HepG2 (cell line): ENCODE measurements around the gene IFNG-AS1. TPM values are rescaled to one million over a fixed set of nuclear protein-coding genes. Genes with fewer than 3 reads are reported as not detected.

Experiments used
- ATAC-seq: fragments of 200-7000 bp; cut with Tn5 transposase; 3 replicates; pipeline ENCODE4 v1.9.1; 2020; ENCODE audit warnings: mild to moderate bottlenecking, moderate library complexity
- BruUV-seq: library from RNA; stranded (reverse); fragments of 400-500 nt; replicated peaks from 2 replicates; lab custom pipeline; 2021; lab: Mats Ljungman, UMichigan
- CTCF ChIA-PET: fragments of 300-600 bp; formaldehyde crosslinking; extraction: SDS; loops from one replicate; lab custom pipeline; 2021; ENCODE audit warnings: low total read pairs, inconsistent platforms, low intra/inter-chr PET ratio; lab: Yijun Ruan, JAX
- POLR2A ChIA-PET: fragments of 350-600 bp; sonication (Branson Sonifier 250); formaldehyde crosslinking; loops from one replicate; lab custom pipeline; 2020; ENCODE audit warnings: antibody characterized with exemption, inconsistent platforms; lab: Yijun Ruan, JAX
- DNase-seq: peaks from one replicate; pipeline ENCODE4 v3.0.0-alpha.2; 2015; ENCODE audit warnings: low spot score
- FAIRE-seq: peaks from 3 replicates; lab custom pipeline; 2011; peaks lifted over from hg19 to GRCh38; lab: Jason Lieb, UNC
- H2AFZ ChIP-seq: one replicate; pipeline ENCODE4 v1.6.1; 2011; ENCODE audit warnings: low read length, inconsistent platforms
- H3K27ac ChIP-seq: fragments of 300-600 bp; 3 replicates; pipeline ENCODE4 v1.8.0; 2011; ENCODE audit warnings: mixed run types, mild to moderate bottlenecking, mixed read lengths, low read length, inconsistent platforms; ENCODE audit not compliant: insufficient read depth; ENCODE audit errors: extremely low read length
- H3K27me3 ChIP-seq, 2 experiments: fragments of 200-600 bp in 1 of 2; 2 replicates in 1 of 2; 3 replicates in 1 of 2; pipeline versions ENCODE4 v1.6.0 to v1.8.0; 2011; ENCODE audit warnings: low read length in 2 of 2, mild to moderate bottlenecking in 2 of 2, moderate library complexity in 2 of 2, inconsistent platforms in 1 of 2; ENCODE audit not compliant: insufficient read depth in 2 of 2, control insufficient read depth in 1 of 2
- H3K36me3 ChIP-seq, 2 experiments: fragments of 200-600 bp in 1 of 2; replicated peaks in 1 of 2; 2 replicates in 1 of 2; 3 replicates in 1 of 2; pipeline versions ENCODE4 v1.5.1 to v1.8.0; 2011; ENCODE audit warnings: low read length in 2 of 2, inconsistent platforms in 1 of 2; ENCODE audit not compliant: insufficient read depth in 2 of 2, control insufficient read depth in 1 of 2
- H3K4me1 ChIP-seq: 2 replicates; pipeline ENCODE4 v1.5.1; 2012; ENCODE audit warnings: low read length, inconsistent platforms; ENCODE audit not compliant: insufficient read depth
- H3K4me2 ChIP-seq: 2 replicates; pipeline ENCODE4 v1.6.0; 2011; ENCODE audit warnings: low read depth, low read length, inconsistent platforms
- H3K4me3 ChIP-seq, 3 experiments: fragments of 200-600 bp in 1 of 3; sonication (generic), shearing (Covaris generic) in 1 of 3; replicated peaks in 1 of 3; 2 replicates each; pipeline ENCODE4 v1.5.1; 2011 to 2016; ENCODE audit warnings: low read length in 3 of 3, inconsistent platforms in 2 of 3, low read depth in 2 of 3, mild to moderate bottlenecking in 2 of 3, control low read depth in 1 of 3, mixed read lengths in 1 of 3; ENCODE audit not compliant: insufficient read depth in 1 of 3
- H3K79me2 ChIP-seq: one replicate; pipeline ENCODE4 v1.6.1; 2011; ENCODE audit warnings: low read length, inconsistent platforms; ENCODE audit not compliant: insufficient read depth
- H3K9ac ChIP-seq: 2 replicates; pipeline ENCODE4 v1.6.0; 2011; ENCODE audit warnings: mild to moderate bottlenecking, low read depth, low read length, inconsistent platforms; ENCODE audit not compliant: insufficient read depth
- H3K9me3 ChIP-seq: 2 replicates; pipeline ENCODE4 v1.5.1; 2012; ENCODE audit warnings: mild to moderate bottlenecking, low read length
- H4K20me1 ChIP-seq: 2 replicates; pipeline ENCODE4 v1.6.0; 2011; ENCODE audit warnings: inconsistent platforms, mild to moderate bottlenecking, low read length, moderate library complexity; ENCODE audit not compliant: insufficient read depth
- DPF2 ChIP-seq: sonication (generic); formaldehyde crosslinking; IDR thresholded peaks from 2 replicates; pipeline ENCODE4 v1.4.0; 2020; ENCODE audit warnings: mild to moderate bottlenecking, low read depth, missing genetic modification reagents, borderline replicate concordance
- KLF16 ChIP-seq, 2 experiments: sonication (generic) in 1 of 2; formaldehyde crosslinking in 1 of 2; IDR thresholded peaks; 2 replicates each; pipeline versions ENCODE4 v1.6.1 to v1.8.0; 2016 to 2023; ENCODE audit warnings: missing genetic modification reagents in 2 of 2, missing compliant biosample characterization in 1 of 2
- LCORL ChIP-seq, 2 experiments: fragments of 450-650 bp in 1 of 2; sonication (generic) in 1 of 2; formaldehyde crosslinking in 1 of 2; IDR thresholded peaks; 2 replicates each; pipeline versions ENCODE4 v1.5.0 to v1.6.1; 2017 to 2020; ENCODE audit warnings: antibody characterized with exemption in 1 of 2, missing genetic modification reagents in 1 of 2
- MAFF ChIP-seq: IDR thresholded peaks from 2 replicates; pipeline ENCODE4 v1.6.1; 2011; ENCODE audit warnings: low read depth, low read length, improper control_type of control experiment
- MAFK ChIP-seq, 2 experiments: IDR thresholded peaks in 1 of 2; conservative IDR thresholded peaks in 1 of 2; 2 replicates each; pipeline ENCODE4 v1.6.1; 2011; ENCODE audit warnings: improper control_type of control experiment in 2 of 2, low read length in 2 of 2
- NFE2 ChIP-seq: sonication (generic); formaldehyde crosslinking; IDR thresholded peaks from 2 replicates; pipeline ENCODE4 v1.4.0; 2020; ENCODE audit warnings: missing genetic modification reagents
- SPEN ChIP-seq: sonication (generic); formaldehyde crosslinking; IDR thresholded peaks from 2 replicates; pipeline ENCODE4 v1.5.1; 2020; ENCODE audit warnings: low read depth, mild to moderate bottlenecking, missing genetic modification reagents
- ZNF282 ChIP-seq: fragments of 450-650 bp; IDR thresholded peaks from 2 replicates; pipeline ENCODE4 v1.6.1; 2018; ENCODE audit not compliant: partially characterized antibody
- WGBS: methylation state at CpG from one replicate; pipeline ENCODE4 v1.1.6; 2017; ENCODE audit warnings: low lambda C conversion rate; 5-methylcytosine and 5-hydroxymethylcytosine counted together
- in situ Hi-C: cut with HindIII; loops from 2 replicates; pipeline ENCODE4 v1.10.0; 2017; ENCODE audit warnings: low pct_unique_long_range_greater_than_20kb; ENCODE audit not compliant: extremely low pct_ligation_motif_present
- intact Hi-C: fragments of 100-400 bp; cut with micrococcal nuclease; formaldehyde crosslinking; loops from one replicate; pipeline ENCODE4 v1.10.0; 2022; ENCODE audit not compliant: unreplicated experiment
- polyA plus RNA-seq, 8 experiments: library from polyadenylated mRNA; depleted of rRNA in 3 of 8; stranded (reverse) in 7 of 8; unstranded in 1 of 8; fragments of >200 nt; fragmentation: Illumina TruSeq in 4 of 8; extraction: Trizol in 4 of 8; gene quantifications; 2 replicates each; pipeline versions ENCODE4 v1.2.1 to v1.2.3, GENCODE V29; 2011 to 2016; ENCODE audit warnings: low read depth in 4 of 8, missing spikeins in 1 of 8, mixed read lengths in 1 of 8; ENCODE audit not compliant: insufficient read depth in 1 of 8
- total RNA-seq, 5 experiments: library from RNA; depleted of rRNA; stranded (reverse); fragments of >200 nt; fragmentation: Illumina TruSeq; extraction: Trizol; gene quantifications; 2 replicates each; pipeline ENCODE4 v1.2.3, GENCODE V29; 2016; ENCODE audit warnings: low read depth in 1 of 5
- TF ChIP-seq, protein P1 (sequence below): fragments of 450-650 bp; IDR thresholded peaks from 2 replicates; pipeline ENCODE4 v1.6.1; 2016

Gene IFNG-AS1
- total and polyA plus RNA-seq, 2 of the 13 experiments (the other 11 are each of a cell fraction or from before 2014, with no cell fraction given), result not detected

GRCh38 chr12:68031881-68032739, 42.9 kb downstream of the IFNG-AS1 start:
- intact Hi-C loops (no loop called here), in situ Hi-C loops (loop anchor here (25.0 kb wide), 1 partner anchor 280 kb away; no protein-coding TSS in a partner anchor)
- BruUV-seq, result no TSS peak
- no peaks in the 10 kb centered on the region for H3K79me2 ChIP-seq
- no peak overlapping the region for H3K27ac ChIP-seq
- H3K4me1 ChIP-seq, result no peaks in the 10 kb centered on the region
- ChIA-PET CTCF (no interaction called here), POLR2A (no interaction called here)
- FAIRE-seq (no peak), DNase-seq (no peak)
- no peak overlapping the region for H3K9ac ChIP-seq
- no peaks in the 10 kb centered on the region for H3K36me3 ChIP-seq
- H3K9me3 ChIP-seq, result no peaks in the 10 kb centered on the region
- WGBS, result 25% methylated on average over 9 of the region's 9 CpGs
- H3K27me3 ChIP-seq, result peaks cover 0 to 3% of the 10 kb centered on the region in 2 experiments; a peak in 2 of 5 replicates
- no peak overlapping the region for H2AFZ ChIP-seq
- H3K4me2 ChIP-seq, result no peak overlapping the region
- no peak for TF ChIP-seq ZNF282
- no peak for TF ChIP-seq DPF2 (CRISPR knock-in tag)
- peak; percentile 41 to 74 for TF ChIP-seq MAFK (conservative IDR thresholded peaks at IDR 0.05 in 1 of 2, IDR thresholded peaks at IDR 0.05 in 1 of 2; ENCODE audit: low read length in 2 of 2)
- TF ChIP-seq, protein P1, sequence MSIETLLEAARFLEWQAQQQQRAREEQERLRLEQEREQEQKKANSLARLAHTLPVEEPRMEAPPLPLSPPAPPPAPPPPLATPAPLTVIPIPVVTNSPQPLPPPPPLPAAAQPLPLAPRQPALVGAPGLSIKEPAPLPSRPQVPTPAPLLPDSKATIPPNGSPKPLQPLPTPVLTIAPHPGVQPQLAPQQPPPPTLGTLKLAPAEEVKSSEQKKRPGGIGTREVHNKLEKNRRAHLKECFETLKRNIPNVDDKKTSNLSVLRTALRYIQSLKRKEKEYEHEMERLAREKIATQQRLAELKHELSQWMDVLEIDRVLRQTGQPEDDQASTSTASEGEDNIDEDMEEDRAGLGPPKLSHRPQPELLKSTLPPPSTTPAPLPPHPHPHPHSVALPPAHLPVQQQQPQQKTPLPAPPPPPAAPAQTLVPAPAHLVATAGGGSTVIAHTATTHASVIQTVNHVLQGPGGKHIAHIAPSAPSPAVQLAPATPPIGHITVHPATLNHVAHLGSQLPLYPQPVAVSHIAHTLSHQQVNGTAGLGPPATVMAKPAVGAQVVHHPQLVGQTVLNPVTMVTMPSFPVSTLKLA, result 0 out of 2 replicates have a peak, but pooled peaks have one; percentile 17
- TF ChIP-seq KLF16 (CRISPR knock-in tag; IDR thresholded peaks at IDR 0.05), result no peak
- no peak for TF ChIP-seq LCORL (IDR thresholded peaks at IDR 0.05)
- no peak for TF ChIP-seq LCORL (CRISPR knock-in tag; IDR thresholded peaks at IDR 0.05)
- no peak for TF ChIP-seq NFE2 (CRISPR knock-in tag)
- TF ChIP-seq SPEN (CRISPR knock-in tag), result no peak
- peak; percentile 36; the same call in 1 of the 2 replicates for TF ChIP-seq MAFF
- TF ChIP-seq, all 625 proteins: peak for 3
- ATAC-seq, result no peak
- Histone ChIP-seq H3K4me3 (no peak overlapping the region), H4K20me1 (no peaks in the 10 kb centered on the region)
